Right ventricle myocardium inferior (tissue), 1 donor: ENCODE data around the gene PDIK1L. TPM values are rescaled to one million over a fixed set of nuclear protein-coding genes. Genes with fewer than 3 reads are reported as not detected.

Experiments used
- ATAC-seq: fragments of 200-7000 bp; cut with Tn5 transposase; one replicate; pipeline ENCODE4 v1.9.1; 2020; ENCODE audit warnings: mild to moderate bottlenecking, moderate library complexity
- DNase-seq: peaks from one replicate; pipeline ENCODE4 v3.0.0; 2021; ENCODE audit errors: missing footprints
- intact Hi-C: fragments of 100-400 bp; cut with DNase I; formaldehyde crosslinking; loops from one replicate; pipeline ENCODE4 v1.11.0; 2022
- total RNA-seq: library from RNA; stranded (reverse); fragmentation: NEBNext Ultra II Directional; extraction: Animal tissue kit (Norgen Biotek cat#: 25700); gene quantifications from one replicate; pipeline ENCODE4 v1.2.1, GENCODE V29; 2021
- donor health status: DM: no; HTN: yes; CAD: no; lungs with severe emphysema.

PDIK1L gene
- total RNA-seq, 1 donor from 2014 or later, result 4.0 TPM

DNA sequence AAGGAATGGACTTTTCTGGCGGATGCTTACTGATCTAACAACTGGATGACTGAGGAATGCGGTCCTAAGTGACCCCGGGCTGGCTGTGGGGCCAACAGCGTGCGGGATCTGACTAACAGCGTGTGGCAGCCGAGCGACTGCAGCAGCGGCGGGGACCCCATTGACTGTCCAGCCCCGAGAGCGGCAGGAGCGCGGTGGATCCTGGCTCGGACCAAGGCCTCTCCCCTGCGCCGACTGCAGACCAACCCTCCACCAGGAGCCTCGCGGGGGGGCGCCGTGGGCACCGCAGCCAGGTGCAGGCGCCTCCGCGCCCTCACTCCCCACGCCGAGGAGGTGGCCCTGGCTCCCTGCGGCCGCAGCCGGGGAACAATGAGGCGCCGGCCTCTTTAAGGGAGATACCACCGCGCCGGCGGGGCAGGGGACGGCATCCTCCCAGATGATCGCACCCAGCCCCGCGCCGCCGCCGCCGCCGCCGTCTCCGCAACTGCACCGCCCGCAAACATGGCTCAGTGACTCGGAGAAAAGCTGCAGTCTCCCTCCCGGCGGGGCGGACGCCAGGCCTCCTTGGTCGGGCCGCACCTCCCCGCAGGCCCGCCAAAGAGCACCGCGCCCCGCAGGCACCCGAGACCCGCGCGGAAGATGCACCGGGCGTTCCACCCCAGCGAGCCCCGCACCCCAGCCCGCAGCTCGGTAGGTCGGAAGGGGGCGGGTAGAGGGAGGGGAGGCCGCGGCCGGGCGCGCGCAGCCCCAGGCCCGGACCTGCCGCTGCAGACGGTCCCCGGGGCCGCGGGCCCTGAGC, 694 bp upstream of the PDIK1L start:
- DNase-seq (peak; percentile 91), ATAC-seq (peak; percentile 66)
- intact Hi-C loops, result loop anchor here (2.0 kb wide), 1 partner anchor 124 kb away; the partner anchor contains the start of gene CEP85

DNA sequence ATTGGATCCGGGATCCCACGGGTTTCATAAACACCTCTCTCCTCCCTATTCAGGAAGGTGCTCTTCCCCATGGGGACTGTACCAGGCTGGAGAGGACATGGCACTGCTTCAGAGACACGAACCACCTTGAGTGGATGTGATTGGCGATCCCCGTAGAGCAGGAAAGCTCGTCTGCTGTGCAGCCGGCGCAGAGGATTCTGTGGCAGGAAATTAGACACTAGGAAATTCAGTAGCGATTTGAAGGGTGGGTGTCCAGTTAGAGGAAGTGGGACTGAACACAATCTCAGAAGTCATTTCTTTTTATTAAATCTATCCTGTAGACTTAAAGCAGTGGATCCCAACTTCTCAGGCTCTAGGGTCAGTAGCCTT, 767 bp downstream of the PDIK1L start:
- ATAC-seq (no peak), DNase-seq (no peak)
- intact Hi-C loops, result no loop called here

DNA sequence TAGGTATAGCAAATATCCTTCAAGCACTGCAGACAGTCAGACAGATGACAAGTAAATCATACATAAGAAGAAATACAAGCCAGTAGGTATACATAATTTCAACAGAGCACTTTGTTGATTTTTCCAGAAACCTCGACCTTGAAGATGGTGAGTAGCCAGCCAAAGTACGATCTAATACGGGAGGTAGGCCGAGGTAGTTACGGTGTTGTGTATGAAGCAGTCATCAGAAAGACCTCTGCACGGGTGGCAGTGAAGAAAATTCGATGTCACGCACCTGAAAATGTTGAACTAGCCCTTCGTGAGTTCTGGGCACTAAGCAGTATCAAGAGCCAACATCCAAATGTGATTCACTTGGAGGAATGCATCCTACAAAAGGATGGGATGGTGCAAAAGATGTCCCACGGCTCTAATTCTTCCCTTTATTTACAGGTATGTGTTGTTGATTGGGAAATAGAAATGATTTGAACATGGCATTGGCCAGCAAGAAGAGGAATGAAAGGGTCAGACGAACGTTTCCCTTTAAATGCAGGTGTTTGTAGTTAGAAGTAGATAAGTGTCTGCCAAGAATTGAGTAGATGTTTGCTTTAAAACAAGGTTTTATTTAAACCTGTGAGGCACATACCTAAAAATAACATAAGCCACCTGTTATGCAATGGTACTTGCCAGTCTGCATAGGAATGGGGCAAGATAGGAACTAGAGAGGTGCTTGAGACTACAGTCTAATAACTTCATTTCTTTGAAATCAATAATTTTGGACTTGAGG, 2.7 kb downstream of the PDIK1L start:
- no peak for ATAC-seq
- intact Hi-C loops, result no loop called here
- DNase-seq, result no peak

DNA sequence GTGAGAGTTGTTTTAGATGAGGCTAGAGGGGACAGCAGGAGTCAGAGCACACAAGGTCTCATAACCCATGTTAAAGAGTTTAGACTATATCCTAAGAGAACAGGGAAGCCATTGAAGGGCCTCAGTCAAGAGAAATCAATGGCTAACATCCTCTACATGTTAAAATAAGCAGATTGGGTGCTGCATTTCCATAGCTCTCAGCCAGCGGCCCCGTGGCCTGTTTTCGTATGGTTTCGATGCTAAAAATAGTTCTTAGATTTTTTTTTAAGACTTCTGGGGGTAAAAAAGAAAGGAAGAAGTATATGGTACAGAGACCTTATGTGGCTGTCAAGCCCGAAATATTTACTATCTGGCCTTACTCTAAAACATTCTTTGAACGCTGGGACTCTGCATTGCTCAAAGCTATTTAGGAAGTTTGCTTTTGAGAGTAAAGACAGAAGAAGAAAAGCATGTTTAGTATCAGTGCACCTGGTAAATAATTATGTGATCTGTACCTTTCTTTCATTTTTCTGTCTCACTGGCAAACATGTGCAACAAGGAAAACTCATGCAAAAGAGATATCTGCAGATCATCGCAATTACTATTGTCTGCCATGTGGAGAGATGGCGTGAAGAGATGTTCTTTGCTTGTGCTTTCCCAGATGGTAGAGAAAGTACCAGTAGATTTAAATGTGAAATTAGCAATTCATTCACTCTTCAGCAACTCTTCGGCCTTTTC, 8.4 kb downstream of the PDIK1L start:
- DNase-seq (no peak), ATAC-seq (no peak)
- intact Hi-C loops, result no loop called here

DNA sequence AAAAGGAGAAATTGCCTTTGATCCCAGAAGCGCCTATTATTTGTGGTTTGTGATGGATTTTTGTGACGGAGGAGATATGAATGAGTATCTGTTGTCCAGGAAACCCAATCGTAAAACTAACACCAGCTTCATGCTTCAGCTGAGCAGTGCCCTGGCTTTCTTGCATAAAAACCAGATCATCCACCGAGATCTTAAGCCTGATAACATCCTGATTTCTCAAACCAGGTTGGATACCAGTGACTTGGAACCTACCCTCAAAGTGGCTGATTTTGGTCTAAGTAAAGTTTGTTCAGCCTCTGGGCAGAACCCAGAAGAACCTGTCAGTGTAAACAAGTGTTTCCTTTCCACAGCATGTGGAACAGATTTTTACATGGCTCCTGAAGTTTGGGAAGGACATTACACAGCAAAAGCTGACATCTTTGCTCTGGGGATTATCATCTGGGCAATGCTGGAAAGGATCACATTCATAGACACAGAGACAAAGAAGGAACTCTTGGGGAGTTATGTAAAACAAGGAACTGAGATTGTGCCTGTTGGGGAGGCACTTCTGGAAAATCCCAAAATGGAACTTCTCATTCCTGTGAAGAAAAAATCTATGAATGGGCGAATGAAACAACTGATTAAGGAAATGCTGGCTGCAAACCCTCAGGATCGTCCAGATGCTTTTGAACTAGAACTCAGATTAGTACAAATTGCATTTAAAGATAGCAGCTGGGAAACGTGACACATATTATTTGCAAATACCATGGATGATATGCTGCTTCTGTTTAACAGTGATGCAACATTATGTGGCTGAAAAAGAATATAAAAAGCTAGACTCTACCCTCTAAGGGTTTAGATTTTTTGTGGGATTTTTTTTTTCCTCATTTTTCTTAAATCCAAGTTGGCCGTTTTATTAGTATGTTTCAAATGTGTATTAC, 10.5 kb downstream of the PDIK1L start:
- DNase-seq (no peak), ATAC-seq (no peak)
- intact Hi-C loops, result no loop called here

DNA sequence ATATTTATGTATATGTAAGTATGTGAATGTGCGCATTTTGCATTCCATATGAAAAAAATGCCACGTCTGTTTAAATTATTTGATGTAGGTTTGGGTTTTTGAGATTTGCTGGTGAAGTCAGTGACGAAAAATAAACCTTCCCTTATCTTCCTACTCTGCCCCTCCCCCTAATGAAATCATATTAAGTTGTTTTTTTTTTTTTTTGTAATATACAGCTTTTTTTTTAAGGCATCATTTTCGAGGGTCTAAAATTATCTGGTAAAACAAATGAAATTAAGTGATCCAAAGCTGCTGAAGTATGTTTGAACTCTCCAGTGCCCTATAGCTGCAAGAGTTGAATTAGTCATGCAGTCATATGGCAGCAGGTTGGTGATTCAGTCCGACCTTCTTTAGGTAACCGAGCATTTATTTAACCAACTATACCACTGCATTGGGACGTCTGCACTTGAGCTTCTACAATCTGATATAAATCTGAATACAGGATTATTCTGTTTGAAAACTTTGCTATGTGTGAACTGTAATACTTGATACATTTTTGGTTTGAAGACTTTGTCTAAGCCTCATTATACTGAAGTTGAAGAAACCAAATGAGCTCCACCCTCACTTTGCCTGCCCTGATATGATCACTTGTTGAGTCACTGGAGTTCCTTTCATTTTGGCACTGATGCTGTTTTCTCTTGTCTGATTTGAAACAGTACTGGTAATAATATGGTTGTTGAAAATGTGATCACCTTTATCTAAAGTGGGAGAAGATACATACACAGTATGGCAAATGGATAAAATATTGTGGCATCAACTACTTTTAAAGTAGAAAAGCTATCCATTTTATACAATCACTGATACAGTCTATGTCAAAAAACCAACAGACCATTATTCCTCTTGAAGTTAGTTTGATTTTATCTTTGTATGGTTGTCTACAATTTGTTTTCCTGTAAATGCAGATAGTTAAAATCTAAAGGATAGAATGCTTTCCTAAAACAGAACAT, 11.7 kb downstream of the PDIK1L start:
- DNase-seq, result no peak
- intact Hi-C loops, result no loop called here
- no peak for ATAC-seq

DNA sequence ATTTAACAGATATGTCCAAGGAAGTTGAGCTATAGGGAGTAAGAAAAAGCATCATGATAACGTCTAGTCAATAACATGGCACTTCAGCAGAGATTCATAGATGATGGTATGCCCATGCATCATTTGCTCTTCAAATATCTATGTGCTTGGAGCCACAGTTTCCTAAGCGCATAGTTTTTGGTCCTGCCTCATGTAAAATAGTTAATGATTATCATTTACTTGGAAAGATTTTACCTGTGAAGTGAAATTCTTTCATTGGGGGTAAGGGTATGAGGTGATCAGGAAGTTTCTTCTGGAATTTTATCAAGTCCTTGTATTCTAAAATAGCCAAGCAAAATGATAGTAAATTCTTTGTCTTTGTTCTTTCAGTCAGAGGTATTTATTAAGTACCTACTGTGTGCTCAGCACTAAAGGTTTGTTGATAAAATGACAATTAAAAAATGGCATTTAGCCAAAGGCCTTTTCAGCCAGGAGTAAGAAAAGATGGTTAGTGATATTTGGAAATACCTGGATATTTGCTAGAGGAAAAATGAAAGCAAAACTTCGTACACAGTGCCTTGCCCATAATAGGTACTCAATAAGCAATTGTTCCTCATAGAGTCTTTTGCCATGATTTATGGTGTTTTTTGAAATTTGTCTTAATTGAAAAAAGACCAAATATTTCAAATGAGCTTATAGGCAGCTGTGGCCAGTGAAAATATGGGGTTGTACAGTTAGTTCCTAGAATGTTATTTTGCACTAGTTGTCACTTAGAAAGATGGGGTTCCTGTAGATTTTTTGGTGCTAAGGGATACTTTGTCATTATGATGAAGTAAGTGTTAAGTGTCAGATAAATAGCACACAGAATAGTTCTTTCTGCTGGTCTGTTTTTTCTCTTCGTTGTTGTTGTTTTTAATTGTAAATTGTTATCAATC, 13.1 kb downstream of the PDIK1L start:
- intact Hi-C loops, result loop anchor here (1.0 kb wide), 1 partner anchor 19 kb away; no protein-coding TSS in a partner anchor
- no peak for DNase-seq

DNA sequence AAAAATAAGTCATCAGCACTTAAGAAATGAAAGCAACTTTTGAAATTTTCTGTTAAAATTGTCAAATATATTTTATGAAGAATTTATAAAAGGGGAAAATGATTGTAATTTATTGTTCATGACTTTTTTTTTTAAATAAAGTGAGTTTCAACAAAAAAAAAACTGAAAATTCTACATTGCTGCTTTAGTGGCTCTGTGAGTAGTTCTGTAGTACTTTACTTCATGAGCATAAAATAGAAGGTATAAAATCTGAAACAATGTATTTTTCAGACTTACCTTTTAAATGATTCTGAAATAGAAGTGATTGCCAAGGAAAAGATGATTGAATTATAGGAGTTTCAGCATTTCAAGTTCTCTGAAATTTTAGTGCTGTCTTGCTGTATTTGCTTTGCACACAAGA, 13.8 kb downstream of the PDIK1L start:
- ATAC-seq, result no peak
- intact Hi-C loops, result no loop called here

More for the DNA sequence above, 13.1 kb downstream of the PDIK1L start:
- no peak for ATAC-seq

DNA sequence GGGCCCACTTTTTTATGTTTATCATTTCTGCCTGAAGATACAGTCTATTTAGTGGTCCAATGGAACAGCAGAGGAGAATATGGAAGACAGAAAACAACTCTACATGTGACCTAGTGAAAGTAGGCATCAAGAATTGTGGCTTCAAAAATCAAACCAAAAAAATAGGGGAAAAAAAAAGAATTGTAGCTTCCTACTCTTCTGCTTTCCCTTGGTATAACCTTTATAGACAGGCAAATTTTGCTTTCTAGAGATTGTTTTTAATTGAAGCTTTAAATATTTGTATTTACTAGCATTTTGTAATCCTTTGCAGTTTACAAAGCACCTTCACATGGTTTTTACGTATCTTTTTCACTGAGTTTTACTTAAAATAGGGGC, 14.3 kb downstream of the PDIK1L start:
- no peak for DNase-seq
- intact Hi-C loops, result no loop called here

More for the DNA sequence above, 13.8 kb downstream of the PDIK1L start:
- no peak for DNase-seq

DNA sequence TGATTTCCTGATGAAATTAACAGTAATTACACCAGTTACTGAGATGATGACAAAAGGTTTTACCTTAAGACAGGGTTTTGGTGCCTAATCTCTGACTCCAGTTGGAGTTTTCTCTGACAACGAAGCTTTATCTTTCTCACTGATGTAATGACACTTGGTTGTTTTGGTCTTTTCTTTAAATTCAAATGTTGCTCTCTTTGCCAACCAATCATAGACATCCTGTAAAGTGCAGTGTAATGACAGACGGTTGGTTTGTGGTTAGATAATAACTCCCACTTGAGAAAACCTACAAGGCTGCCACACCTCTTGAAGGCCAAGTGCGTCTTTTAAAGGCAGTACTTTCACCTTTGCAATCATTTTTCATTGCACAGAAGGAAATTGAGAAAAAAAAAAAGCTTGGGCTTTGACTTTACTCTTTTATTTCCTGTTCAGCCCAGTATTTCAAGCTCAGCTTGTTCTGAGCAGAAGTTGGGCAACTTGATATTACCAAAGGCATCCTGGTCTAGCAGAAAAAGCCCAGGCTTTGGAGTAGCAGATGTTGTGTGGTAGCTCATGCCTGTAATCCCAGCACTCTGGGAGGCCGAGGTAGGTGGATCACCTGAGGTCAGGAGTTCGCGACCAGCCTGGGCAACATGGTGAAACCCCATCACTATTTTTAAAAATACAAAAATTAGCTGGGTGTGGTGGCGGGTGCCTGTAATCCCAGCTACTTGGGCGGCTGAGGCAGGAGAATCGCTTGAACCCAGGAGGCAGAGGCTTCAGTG, 14.9 kb downstream of the PDIK1L start:
- intact Hi-C loops, result no loop called here
- ATAC-seq (peak; percentile 50), DNase-seq (no peak)

More for the DNA sequence above, 14.3 kb downstream of the PDIK1L start:
- ATAC-seq, result no peak

DNA sequence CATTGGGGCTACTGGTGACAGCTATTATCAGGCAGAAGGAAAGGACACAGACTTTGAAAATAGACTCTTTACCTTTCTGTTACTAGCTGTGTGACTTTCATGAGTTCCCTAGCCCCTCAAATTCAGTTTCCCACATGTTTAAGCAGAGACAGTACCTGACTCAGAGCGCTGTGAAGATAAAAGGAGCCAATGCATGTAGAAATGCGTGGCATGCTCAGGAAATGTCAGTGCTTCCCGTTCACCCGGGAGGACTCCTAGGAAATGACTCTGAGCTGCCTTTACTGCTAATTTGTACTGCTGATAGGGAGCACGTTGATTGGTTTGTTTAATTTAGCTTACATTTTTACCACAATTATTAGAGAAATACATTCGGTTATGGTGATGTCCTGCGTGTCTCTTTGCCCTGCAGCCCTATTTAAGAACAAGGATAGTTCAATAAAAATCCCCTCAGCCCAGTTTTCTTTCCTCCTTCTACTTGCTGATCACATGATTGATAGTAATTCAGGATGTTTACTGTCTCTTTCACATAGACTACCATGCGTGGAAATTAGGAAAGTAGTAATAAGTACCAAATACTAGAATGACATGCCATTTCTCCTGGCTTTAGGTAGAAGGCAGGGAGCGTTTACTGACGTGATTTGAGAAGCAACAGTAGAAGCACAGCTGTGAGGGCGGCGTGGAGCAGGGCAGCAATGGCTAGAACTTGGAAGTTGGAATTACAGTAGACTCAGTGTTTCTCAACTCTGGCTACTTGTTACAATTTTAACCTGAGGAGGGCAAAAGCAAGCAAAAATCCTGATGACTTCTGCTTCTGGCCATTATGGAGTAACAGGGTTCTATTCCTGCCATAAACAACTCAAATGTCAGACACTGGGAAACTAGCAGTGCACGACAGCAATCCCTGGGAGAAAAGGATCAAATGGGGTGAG, 15.9 kb downstream of the PDIK1L start:
- DNase-seq (no peak), ATAC-seq (peak; percentile 26)
- intact Hi-C loops, result no loop called here

DNA sequence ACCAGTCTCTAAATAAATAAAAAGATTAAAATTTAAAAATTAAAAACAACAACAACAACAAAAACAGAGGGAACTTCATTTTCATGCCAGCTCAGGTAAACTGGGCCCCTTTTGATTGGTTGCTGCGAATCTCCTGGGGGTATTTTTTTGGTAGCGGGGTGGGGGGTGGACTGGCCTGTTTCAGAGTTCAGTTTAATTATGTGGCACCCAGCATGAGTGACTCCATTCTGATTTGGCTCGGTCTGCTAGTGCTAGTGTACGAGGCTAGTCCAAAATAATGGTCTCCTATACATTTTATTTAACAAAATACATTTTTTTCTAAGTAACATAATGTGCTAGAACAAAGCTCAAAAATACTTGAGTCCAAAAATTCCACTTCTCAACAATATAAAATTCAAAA, 18.2 kb downstream of the PDIK1L start:
- no peak for DNase-seq
- ATAC-seq, result no peak
- intact Hi-C loops, result no loop called here

DNA sequence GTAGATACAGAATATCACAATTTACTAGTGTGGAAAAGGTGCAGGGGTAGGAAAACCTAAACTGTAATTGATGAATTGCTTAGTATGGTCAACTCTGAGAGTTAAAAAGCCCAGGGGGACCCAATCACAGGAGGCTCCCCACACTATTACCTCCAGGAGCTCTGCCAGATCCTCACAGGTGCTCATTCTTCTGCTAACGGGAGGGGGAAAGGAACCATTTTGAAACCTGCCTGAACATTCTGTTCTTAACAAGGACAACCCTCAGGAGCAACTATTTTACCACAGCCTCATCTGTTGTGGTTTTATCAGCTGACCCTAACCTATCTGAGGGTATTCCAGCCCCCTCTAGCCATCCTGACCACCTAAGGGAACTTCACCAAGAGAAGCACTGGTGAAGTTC, 19.1 kb downstream of the PDIK1L start:
- intact Hi-C loops, result no loop called here
- DNase-seq (no peak), ATAC-seq (no peak)

DNA sequence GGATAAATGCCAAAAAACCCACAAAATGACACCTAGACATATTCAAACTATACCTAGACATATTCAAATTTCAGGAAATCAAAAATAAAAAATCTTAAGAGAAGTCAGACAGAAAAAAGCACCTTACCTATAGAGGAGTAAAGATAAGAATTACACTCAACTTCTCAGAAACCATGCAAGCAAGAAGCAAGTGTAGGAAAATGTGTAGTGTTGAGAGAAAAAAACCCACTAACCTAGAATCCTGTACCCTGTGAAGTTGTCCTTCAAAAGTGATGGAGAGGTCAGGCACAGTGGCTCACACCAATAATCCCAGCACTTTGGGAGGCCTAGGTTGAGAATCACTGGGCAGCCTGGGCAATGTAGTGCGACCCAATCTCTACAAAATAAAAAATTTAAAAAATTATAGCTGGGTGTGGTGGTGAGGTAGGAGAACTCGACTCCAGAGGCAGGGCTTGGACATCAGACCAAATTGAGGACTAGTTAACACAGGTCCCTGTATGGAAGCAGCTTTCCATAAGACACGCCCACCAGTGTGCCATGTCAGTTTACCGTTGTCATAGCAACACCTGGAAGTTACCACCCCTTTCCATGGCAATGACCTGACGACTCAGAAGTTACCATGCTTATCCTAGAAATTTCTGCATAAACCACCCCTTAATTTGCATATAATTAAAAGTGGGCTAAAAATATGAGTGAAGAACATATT, 20.7 kb downstream of the PDIK1L start:
- no peak for DNase-seq
- no peak for ATAC-seq
- intact Hi-C loops, result no loop called here
